Vagina (tissue), 2 donors: ENCODE measurements around the gene ADGRL2.

Experiments
- POLR2A ChIP-seq, 2 donors: fragments of 450-650 bp; IDR thresholded peaks; one replicate each; pipeline ENCODE4 v1.6.1; 2017; ENCODE audit warnings: antibody characterized with exemption in 2 of 2, mild to moderate bottlenecking in 2 of 2, moderate library complexity in 2 of 2
- TF ChIP-seq, protein P1 (sequence below), 3 experiments: fragments of 450-650 bp in 2 of 3; fragments of 200-600 bp in 1 of 3; sonication (generic) in 1 of 3; IDR thresholded peaks; one replicate each; pipeline ENCODE4 v1.5.1; 2017 to 2019; ENCODE audit warnings: antibody characterized with exemption in 3 of 3, mild to moderate bottlenecking in 2 of 3, moderate library complexity in 2 of 3

DNA sequence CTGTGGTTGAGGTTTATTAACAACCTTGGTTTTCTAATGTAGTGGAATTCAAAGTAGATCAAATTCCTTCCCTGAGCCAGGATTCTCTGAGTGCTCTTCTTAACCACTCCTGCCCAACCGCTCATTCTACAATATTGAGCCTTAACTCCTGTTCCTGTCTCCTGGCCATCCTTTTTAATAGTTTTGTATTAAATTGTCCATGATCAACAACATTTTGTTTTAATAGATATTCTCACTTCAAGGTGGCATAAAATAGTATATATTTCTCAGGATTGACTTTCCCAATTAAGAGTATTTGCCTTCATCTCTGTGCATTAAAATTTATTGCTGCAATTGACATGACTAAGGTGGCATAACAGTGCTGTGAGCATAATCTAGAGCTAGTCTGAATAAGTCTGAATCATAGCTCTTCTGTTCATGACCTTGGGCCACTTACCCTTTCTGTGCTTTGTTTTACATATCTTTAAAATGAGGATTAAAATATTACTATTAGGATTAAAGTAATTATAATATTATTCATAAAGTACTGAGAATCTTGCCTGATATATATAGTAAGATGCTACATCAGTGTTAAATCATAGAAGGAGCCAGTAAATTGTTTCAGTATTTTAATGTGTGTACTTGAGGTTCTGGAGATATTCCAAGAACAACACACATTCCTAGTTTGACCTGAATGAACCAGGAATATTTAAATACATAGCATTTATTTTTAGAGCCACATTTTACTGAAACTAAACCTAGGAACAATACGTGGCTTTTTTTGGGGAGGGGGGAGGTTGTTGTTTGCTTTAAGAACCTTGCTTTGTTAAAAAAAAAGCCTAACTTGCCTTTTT lies 76.4 kb downstream of the ADGRL2 start:
- TF ChIP-seq, protein P1, sequence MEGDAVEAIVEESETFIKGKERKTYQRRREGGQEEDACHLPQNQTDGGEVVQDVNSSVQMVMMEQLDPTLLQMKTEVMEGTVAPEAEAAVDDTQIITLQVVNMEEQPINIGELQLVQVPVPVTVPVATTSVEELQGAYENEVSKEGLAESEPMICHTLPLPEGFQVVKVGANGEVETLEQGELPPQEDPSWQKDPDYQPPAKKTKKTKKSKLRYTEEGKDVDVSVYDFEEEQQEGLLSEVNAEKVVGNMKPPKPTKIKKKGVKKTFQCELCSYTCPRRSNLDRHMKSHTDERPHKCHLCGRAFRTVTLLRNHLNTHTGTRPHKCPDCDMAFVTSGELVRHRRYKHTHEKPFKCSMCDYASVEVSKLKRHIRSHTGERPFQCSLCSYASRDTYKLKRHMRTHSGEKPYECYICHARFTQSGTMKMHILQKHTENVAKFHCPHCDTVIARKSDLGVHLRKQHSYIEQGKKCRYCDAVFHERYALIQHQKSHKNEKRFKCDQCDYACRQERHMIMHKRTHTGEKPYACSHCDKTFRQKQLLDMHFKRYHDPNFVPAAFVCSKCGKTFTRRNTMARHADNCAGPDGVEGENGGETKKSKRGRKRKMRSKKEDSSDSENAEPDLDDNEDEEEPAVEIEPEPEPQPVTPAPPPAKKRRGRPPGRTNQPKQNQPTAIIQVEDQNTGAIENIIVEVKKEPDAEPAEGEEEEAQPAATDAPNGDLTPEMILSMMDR (IDR thresholded peaks at IDR 0.05), result no peak
- no peak for TF ChIP-seq POLR2A (IDR thresholded peaks at IDR 0.05)
